Measurements from ENCODE around the gene DAND5. TPM values are rescaled to one million over a fixed set of nuclear protein-coding genes. Genes with fewer than 3 reads are reported as not detected.

DAND5 gene
- total and polyA plus RNA-seq, 2 of the 13 experiments (the other 11 are each of a cell fraction or from before 2014, with no cell fraction given) = 0.04 TPM; not detected in 1

DNA sequence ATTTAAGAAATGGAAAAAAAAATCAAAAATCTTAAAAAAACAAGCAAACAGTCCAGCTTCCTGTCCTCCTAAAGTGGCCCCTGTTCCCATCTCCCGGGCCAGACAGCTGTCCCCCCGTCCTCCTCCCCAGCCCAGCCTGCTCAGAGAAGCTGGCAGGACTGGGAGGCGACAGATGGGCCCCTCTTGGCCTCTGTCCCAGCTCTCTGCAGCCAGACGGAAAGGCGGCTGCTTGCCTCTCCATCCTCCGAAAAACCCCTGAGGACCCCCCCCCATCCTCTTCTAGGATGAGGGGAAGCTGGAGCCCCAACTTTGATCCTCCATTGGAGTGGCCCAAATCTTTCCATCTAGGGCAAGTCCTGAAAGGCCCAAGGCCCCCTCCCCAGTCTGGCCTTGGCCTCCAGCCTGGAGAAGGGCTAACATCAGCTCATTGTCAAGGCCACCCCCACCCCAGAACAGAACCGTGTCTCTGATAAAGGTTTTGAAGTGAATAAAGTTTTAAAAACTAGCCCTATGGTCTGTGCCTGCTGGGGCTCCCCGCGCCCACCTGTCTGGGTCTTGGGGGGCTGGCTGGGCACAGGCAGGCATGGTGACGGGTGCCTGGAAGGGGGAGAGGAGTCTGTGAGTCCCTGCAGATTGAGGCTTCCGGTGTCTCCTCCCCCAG, 16.1 kb upstream of the DAND5 start (continued):
- TF ChIP-seq IKZF4 (CRISPR knock-in tag; IDR thresholded peaks at IDR 0.05; ENCODE audit: borderline replicate concordance, low read depth, not compliant biosample characterization) = no peak
- TF ChIP-seq, protein P1, sequence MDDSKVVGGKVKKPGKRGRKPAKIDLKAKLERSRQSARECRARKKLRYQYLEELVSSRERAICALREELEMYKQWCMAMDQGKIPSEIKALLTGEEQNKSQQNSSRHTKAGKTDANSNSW (CRISPR knock-in tag; IDR thresholded peaks at IDR 0.05; ENCODE audit: borderline replicate concordance) = no peak

DNA sequence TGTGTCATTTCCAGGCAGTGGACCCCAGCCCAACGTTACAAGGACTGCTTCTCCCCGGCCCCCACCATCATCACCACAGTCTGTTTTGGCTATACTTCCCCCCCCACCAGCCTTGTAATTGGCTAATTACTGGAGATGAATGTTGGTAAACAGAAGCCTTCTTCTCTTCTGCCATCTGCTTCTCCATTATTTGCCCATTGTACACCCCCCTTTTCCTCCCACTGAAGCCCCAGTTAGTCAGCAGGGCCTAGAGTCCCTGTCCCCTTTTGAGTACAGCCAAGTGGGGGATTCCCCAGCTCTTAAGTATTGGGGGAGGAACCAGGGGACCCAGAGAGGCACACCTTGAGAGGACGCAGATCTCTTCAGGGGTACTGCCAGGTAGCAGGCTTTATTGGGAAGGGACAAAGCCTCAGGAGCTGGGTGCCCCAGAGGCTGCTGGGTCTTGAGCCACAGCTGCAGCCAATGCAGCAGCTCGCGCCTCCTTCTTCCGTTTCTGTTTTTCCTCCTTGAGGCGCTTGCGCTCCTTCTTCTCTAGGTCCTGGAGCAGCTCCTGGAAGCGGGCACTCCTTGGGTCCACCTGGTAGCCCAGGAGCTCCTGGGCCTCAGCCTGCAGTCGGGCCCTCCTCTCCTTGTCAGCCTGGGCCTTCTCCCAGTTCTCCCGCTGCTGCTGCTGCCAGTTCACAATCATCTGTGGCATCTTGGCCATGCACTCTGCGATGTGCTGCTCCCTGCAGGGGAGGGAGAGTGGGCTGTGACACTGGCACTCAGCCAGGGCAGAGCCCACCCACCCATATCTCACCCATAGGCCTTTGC, 15.4 kb upstream of the DAND5 start:
- H3K27me3 ChIP-seq (ENCODE audit: control insufficient read depth in 1 of 2, insufficient read depth in 2 of 2, low read length in 2 of 2) = no peaks in the 10 kb centered on the region
- POLR2A ChIA-PET = interaction anchor here (1.3 to 3.9 kb wide), 3 partner anchors 8 to 22 kb away, joined by 3 to 25 read pairs (median 4); partner anchors contain the start of gene RAD23A
- intact Hi-C loops (cut with micrococcal nuclease; ENCODE audit: unreplicated experiment) = no loop called here
- no peaks in the 10 kb centered on the region for H4K20me1 ChIP-seq (ENCODE audit: insufficient read depth, low read length)
- CTCF ChIA-PET (ENCODE audit: low intra/inter-chr PET ratio, low total read pairs) = no interaction called here
- WGBS (ENCODE audit: low lambda C conversion rate) = 87% methylated on average over 11 of the region's 12 CpGs
- ATAC-seq (no peak), DNase-seq (ENCODE audit: low spot score) (no peak), FAIRE-seq (no peak)
- peaks cover 24% of the 10 kb centered on the region for H3K79me2 ChIP-seq (ENCODE audit: insufficient read depth, low read length)
- no peak overlapping the region for H3K27ac ChIP-seq (ENCODE audit: extremely low read length, insufficient read depth, low read length)
- no peak overlapping the region for H2AFZ ChIP-seq (ENCODE audit: low read length)
- H3K9me3 ChIP-seq (ENCODE audit: low read length) = no peaks in the 10 kb centered on the region
- H3K36me3 ChIP-seq (replicated peaks in 1 of 2; ENCODE audit: control insufficient read depth in 1 of 2, insufficient read depth in 2 of 2, low read length in 2 of 2) = peaks cover 22 to 41% of the 10 kb centered on the region in 2 experiments; a peak in 4 of 5 replicates
- in situ Hi-C loops (cut with HindIII; ENCODE audit: extremely low pct_ligation_motif_present, low pct_unique_long_range_greater_than_20kb) = no loop called here
- H3K9ac ChIP-seq (ENCODE audit: insufficient read depth, low read depth, low read length) = no peak overlapping the region
- BruUV-seq (replicated peaks) = no TSS peak
- peaks cover 23% of the 10 kb centered on the region for H3K4me1 ChIP-seq (ENCODE audit: insufficient read depth, low read length)
- no peak overlapping the region for H3K4me2 ChIP-seq (ENCODE audit: low read depth, low read length)
- no peak overlapping the region for H3K4me3 ChIP-seq (replicated peaks in 1 of 3; ENCODE audit: insufficient read depth in 1 of 3, low read depth in 2 of 3, low read length in 3 of 3)
- TF ChIP-seq ZNF577 (CRISPR knock-in tag; IDR thresholded peaks at IDR 0.05; ENCODE audit: borderline replicate concordance, low read depth) (no peak), RBFOX2 (IDR thresholded peaks at IDR 0.05; ENCODE audit: low read depth, low read length) (peak; percentile 24; the same call in 1 of the 2 replicates), POLR2G (IDR thresholded peaks at IDR 0.05; ENCODE audit: low read depth, low read length) (peak; percentile 33), AGO2 (optimal IDR thresholded peaks at IDR 0.05; ENCODE audit: low read depth, low read length) (peak; percentile 91), POLR2A (IDR thresholded peaks at IDR 0.05; ENCODE audit: insufficient read depth in 1 of 2, low read depth in 2 of 2, low read length in 2 of 2) (peak in 1 of 2 experiments; percentile 35; a peak in 2 of 4 replicates)
- TF ChIP-seq, protein P2, sequence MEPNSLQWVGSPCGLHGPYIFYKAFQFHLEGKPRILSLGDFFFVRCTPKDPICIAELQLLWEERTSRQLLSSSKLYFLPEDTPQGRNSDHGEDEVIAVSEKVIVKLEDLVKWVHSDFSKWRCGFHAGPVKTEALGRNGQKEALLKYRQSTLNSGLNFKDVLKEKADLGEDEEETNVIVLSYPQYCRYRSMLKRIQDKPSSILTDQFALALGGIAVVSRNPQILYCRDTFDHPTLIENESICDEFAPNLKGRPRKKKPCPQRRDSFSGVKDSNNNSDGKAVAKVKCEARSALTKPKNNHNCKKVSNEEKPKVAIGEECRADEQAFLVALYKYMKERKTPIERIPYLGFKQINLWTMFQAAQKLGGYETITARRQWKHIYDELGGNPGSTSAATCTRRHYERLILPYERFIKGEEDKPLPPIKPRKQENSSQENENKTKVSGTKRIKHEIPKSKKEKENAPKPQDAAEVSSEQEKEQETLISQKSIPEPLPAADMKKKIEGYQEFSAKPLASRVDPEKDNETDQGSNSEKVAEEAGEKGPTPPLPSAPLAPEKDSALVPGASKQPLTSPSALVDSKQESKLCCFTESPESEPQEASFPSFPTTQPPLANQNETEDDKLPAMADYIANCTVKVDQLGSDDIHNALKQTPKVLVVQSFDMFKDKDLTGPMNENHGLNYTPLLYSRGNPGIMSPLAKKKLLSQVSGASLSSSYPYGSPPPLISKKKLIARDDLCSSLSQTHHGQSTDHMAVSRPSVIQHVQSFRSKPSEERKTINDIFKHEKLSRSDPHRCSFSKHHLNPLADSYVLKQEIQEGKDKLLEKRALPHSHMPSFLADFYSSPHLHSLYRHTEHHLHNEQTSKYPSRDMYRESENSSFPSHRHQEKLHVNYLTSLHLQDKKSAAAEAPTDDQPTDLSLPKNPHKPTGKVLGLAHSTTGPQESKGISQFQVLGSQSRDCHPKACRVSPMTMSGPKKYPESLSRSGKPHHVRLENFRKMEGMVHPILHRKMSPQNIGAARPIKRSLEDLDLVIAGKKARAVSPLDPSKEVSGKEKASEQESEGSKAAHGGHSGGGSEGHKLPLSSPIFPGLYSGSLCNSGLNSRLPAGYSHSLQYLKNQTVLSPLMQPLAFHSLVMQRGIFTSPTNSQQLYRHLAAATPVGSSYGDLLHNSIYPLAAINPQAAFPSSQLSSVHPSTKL (CRISPR knock-in tag; IDR thresholded peaks at IDR 0.05) = no peak
- TF ChIP-seq, protein P3, sequence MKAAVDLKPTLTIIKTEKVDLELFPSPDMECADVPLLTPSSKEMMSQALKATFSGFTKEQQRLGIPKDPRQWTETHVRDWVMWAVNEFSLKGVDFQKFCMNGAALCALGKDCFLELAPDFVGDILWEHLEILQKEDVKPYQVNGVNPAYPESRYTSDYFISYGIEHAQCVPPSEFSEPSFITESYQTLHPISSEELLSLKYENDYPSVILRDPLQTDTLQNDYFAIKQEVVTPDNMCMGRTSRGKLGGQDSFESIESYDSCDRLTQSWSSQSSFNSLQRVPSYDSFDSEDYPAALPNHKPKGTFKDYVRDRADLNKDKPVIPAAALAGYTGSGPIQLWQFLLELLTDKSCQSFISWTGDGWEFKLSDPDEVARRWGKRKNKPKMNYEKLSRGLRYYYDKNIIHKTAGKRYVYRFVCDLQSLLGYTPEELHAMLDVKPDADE (CRISPR knock-in tag; IDR thresholded peaks at IDR 0.05) = no peak
- TF ChIP-seq, protein P4, sequence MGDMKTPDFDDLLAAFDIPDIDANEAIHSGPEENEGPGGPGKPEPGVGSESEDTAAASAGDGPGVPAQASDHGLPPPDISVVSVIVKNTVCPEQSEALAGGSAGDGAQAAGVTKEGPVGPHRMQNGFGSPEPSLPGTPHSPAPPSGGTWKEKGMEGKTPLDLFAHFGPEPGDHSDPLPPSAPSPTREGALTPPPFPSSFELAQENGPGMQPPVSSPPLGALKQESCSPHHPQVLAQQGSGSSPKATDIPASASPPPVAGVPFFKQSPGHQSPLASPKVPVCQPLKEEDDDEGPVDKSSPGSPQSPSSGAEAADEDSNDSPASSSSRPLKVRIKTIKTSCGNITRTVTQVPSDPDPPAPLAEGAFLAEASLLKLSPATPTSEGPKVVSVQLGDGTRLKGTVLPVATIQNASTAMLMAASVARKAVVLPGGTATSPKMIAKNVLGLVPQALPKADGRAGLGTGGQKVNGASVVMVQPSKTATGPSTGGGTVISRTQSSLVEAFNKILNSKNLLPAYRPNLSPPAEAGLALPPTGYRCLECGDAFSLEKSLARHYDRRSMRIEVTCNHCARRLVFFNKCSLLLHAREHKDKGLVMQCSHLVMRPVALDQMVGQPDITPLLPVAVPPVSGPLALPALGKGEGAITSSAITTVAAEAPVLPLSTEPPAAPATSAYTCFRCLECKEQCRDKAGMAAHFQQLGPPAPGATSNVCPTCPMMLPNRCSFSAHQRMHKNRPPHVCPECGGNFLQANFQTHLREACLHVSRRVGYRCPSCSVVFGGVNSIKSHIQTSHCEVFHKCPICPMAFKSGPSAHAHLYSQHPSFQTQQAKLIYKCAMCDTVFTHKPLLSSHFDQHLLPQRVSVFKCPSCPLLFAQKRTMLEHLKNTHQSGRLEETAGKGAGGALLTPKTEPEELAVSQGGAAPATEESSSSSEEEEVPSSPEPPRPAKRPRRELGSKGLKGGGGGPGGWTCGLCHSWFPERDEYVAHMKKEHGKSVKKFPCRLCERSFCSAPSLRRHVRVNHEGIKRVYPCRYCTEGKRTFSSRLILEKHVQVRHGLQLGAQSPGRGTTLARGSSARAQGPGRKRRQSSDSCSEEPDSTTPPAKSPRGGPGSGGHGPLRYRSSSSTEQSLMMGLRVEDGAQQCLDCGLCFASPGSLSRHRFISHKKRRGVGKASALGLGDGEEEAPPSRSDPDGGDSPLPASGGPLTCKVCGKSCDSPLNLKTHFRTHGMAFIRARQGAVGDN (CRISPR knock-in tag; IDR thresholded peaks at IDR 0.05) = peak; percentile 19; the same call in 1 of the 2 replicates

All from HepG2 (cell line).